Heart left ventricle (tissue), 13 donors: ENCODE measurements around the gene UGT2B10.

Source experiments
- CTCF ChIP-seq, 12 donors: fragments of 200-600 bp; sonication (generic) in 4 of 12; IDR thresholded peaks; one replicate each; pipeline versions ENCODE4 v1.5.0 to v1.8.0; 2018 to 2022; ENCODE audit warnings: antibody characterized with exemption in 12 of 12, mild to moderate bottlenecking in 5 of 12
- POLR2A ChIP-seq, 2 donors: fragments of 450-650 bp; IDR thresholded peaks; one replicate each; pipeline ENCODE4 v1.6.1; 2017; ENCODE audit warnings: antibody characterized with exemption in 2 of 2, mild to moderate bottlenecking in 2 of 2, moderate library complexity in 2 of 2
- donor health status: ischemic (EF 13 %, LVEDD 7.1; RV severe dilation, severe dysfunction).
- donor health status: DM: no; HTN: yes; CAD: no.
- donor health status: DM: no; HTN: no; CAD: no.
- donor health status: ischemic (EF 25% LVEDD 6.9; RV normal size, moderate dysfunction).
- donor health status: ischemic (EF 25% LVEDD 5.7; RV mildly dilated, moderate dysfunction).
- donor health status: ischemic (EF 35%, LVEDD 5.7; RV mildly dilated, moderate dysfunction).
- donor health status: nonischemic (EF 11% LVEDD 7.7; RV severe dilation, severe dysfunction).
- donor health status: DM: yes; HTN: yes; CAD: no.
- donor health status: PGD.
- donor health status: ischemic (EF 29% LVEDD 5.4; RV normal size, mild dysfunction).
- donor health status: nonischemic (EF 23%, LVEDD 6.1; RV moderate dilation, normal function).

GRCh38 chr4:68861057-68861456 is 45.3 kb downstream of the UGT2B10 start:
- TF ChIP-seq POLR2A (IDR thresholded peaks at IDR 0.05), result no peak
- TF ChIP-seq CTCF (IDR thresholded peaks at IDR 0.05), result no peak
